ENCODE data around the gene TBC1D25.
A peak's percentile ranks its signal among the peaks of the same experiment; 100 is the strongest.
"Not testable (repeated sequence)": the region's sequence is repeated elsewhere in the genome, so short reads cannot be mapped to it uniquely, and the experiment has no call there.

TBC1D25 gene

DNA sequence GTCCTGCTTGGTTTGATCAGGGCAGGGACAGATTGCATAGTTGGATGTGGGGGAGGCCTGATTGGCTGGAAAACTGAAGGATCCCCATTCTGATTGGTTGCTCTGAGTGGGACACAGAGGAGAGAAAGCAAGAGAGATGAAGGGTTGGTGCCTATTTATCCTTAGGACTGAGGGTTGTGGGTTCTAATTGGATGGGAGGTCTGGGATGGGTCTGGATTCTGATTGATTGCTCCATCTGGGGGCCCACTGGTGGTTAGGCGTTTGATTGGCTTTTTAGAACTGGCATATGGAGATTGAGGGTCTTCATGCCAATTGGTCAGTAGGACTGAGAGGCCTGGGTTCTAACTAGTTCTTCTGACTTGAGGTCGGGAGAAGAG lies 18.6 kb upstream of the TBC1D25 start:
- in situ Hi-C loops (cut with MboI; ENCODE audit: low sequenced_read_pairs): no loop called here
- Histone ChIP-seq H3K4me3 (peak overlapping the region; percentile 65), H3K9me3 (no peaks in the 10 kb centered on the region), H3K27me3 (ENCODE audit: low read depth) (no peaks in the 10 kb centered on the region), H3K4me1 (peaks cover 13% of the 10 kb centered on the region), H3K36me3 (replicated peaks) (peaks cover 32% of the 10 kb centered on the region)
- DNase-seq (ENCODE audit: low spot score in 2 of 2): peak in 1 of 2 experiments; percentile 39

DNA sequence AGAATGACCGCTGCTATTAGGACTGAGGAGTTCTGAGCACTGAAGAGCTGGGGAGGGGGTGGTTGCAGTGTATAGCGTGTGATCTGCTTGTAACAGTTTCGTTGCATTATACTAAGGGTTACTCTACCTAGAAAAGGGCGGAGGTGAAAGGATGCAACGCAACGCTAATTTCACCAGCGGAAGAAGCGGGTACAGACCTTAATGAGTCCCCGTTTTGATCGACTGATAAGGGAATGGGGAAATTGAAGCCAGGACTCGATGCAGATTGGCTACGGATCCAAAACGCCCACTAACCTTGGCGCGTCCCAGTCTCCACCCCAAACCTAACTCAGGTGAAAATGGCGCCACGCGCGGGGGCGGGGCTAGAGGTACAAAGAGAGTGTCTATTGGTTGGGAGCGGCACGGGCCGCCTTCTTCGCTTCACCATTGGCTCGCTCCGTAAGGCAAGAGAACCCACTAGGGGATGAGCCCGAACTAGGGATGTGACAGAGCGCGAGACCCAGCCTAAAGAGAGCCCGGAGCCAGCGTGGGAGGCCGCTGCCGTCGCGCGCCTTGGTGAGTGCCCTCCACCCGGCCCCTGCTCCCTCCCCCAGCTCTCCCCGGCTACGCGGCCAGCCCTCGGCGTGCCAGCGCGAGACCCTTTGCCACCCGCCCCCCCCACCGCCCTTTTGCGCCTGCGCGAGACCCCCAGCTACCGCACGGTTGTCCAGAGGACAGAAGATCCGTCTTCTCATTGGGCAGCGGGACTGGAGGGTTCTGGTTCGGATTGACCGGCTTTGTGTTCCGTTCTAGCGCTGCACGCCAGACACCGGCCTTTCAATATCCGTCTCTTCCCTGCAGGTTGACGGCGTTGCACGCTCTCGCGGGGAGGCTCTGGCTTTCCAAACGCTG lies 17.9 kb upstream of the TBC1D25 start, which contains the start of gene EBP:
Gene EBP, plus strand, starts transcription at position 456 of the 891 bp plus-strand sequence. CDS start 1,964 bp downstream, outside the sequence.
- in situ Hi-C loops (cut with MboI; ENCODE audit: low sequenced_read_pairs): no loop called here
- Histone ChIP-seq H3K4me1 (peaks cover 13% of the 10 kb centered on the region), H3K27me3 (ENCODE audit: low read depth) (no peaks in the 10 kb centered on the region), H3K36me3 (replicated peaks) (peaks cover 38% of the 10 kb centered on the region), H3K9me3 (no peaks in the 10 kb centered on the region), H3K4me3 (peak within 1 kb of the TSS; percentile 65)
- DNase-seq (ENCODE audit: low spot score in 2 of 2): peak; percentile 97 to 99

DNA sequence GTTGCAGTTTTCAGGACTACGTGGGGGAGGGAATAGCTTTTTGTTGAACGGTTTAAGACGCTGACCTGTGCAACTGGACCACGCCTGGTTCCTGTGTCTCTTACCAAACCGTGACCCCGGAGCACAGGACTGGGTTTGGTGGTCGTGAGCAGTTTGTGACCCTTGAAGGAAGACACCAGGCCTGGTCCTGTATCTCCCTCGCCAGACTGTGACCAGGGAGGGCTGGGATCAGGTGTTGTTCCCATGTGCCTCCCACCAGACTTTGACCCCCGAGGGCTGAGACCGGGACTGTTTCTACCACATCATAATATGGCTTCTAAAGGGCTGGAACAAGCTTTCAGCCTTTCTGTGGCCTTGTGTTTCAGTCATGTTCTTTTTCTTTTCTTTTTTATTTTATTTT lies 17.2 kb upstream of the TBC1D25 start:
- Histone ChIP-seq H3K36me3 (replicated peaks) (peaks cover 45% of the 10 kb centered on the region), H3K4me3 (peak overlapping the region; percentile 65), H3K9me3 (no peaks in the 10 kb centered on the region), H3K27me3 (ENCODE audit: low read depth) (no peaks in the 10 kb centered on the region), H3K4me1 (peaks cover 13% of the 10 kb centered on the region)
- DNase-seq (ENCODE audit: low spot score in 2 of 2): peak in 1 of 2 experiments; percentile 25
- in situ Hi-C loops (cut with MboI; ENCODE audit: low sequenced_read_pairs): no loop called here

DNA sequence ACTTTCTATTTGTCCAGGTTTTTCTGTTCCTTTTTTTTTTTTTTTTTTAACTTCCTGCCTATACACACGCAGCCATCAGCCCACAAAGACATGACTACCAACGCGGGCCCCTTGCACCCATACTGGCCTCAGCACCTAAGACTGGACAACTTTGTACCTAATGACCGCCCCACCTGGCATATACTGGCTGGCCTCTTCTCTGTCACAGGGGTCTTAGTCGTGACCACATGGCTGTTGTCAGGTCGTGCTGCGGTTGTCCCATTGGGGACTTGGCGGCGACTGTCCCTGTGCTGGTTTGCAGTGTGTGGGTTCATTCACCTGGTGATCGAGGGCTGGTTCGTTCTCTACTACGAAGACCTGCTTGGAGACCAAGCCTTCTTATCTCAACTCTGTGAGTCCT lies 15.8 kb upstream of the TBC1D25 start:
- Histone ChIP-seq H3K36me3 (replicated peaks) (peaks cover 59% of the 10 kb centered on the region), H3K9me3 (no peaks in the 10 kb centered on the region), H3K4me1 (peaks cover 13% of the 10 kb centered on the region), H3K27me3 (ENCODE audit: low read depth) (no peaks in the 10 kb centered on the region), H3K4me3 (no peak overlapping the region)
- DNase-seq (ENCODE audit: low spot score in 2 of 2): no peak
- in situ Hi-C loops (cut with MboI; ENCODE audit: low sequenced_read_pairs): no loop called here

DNA sequence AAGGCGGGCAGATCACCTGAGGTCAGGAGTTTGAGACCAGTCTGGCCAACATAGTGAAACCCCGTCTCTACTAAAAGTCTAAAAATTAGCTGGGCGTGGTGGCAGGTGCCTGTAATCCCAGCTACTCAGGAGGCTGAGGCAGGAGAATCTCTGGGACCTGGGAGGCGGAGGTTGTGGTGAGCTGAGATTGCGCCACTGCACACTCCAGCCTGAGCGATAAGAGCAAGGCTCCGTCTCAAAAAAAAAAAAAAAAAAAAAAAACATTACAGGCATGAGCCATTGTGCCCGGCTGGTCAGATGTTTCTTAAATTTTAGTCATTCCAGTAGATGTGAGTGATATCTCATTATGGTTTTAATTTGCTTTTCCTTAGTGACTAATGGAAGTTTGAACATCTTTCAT lies 13.7 kb upstream of the TBC1D25 start:
- Histone ChIP-seq H3K36me3 (replicated peaks) (peaks cover 67% of the 10 kb centered on the region), H3K4me1 (peaks cover 12% of the 10 kb centered on the region)
- H3K27me3 ChIP-seq (ENCODE audit: low read depth); H3K4me3 ChIP-seq; H3K9me3 ChIP-seq; in situ Hi-C loops (cut with MboI; ENCODE audit: low sequenced_read_pairs); DNase-seq (ENCODE audit: low spot score in 2 of 2): not testable (repeated sequence)

DNA sequence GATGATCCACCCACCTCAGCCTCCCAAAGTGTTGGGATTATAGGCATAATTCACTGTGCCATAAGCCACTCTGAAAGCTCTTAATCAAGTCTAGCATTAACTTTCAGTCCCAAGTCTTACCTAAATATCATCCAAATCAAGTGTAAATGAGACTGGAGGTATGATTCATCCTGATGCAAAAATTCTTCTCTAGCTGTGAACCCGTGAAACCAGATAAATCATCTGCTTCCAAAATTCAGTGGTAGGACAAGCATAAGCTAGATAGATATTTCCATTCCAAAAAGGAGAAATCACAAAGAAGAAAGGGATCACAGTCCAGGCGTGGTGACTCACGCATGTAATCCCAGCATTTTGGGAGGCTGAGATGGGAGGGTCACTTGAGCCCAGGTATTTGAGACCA lies 8.8 kb upstream of the TBC1D25 start:
- in situ Hi-C loops (cut with MboI; ENCODE audit: low sequenced_read_pairs): no loop called here
- Histone ChIP-seq H3K27me3 (ENCODE audit: low read depth) (no peaks in the 10 kb centered on the region), H3K36me3 (replicated peaks) (peaks cover 37% of the 10 kb centered on the region), H3K4me3 (no peak overlapping the region), H3K9me3 (no peaks in the 10 kb centered on the region), H3K4me1 (no peaks in the 10 kb centered on the region)
- no peak for DNase-seq (ENCODE audit: low spot score in 2 of 2)

DNA sequence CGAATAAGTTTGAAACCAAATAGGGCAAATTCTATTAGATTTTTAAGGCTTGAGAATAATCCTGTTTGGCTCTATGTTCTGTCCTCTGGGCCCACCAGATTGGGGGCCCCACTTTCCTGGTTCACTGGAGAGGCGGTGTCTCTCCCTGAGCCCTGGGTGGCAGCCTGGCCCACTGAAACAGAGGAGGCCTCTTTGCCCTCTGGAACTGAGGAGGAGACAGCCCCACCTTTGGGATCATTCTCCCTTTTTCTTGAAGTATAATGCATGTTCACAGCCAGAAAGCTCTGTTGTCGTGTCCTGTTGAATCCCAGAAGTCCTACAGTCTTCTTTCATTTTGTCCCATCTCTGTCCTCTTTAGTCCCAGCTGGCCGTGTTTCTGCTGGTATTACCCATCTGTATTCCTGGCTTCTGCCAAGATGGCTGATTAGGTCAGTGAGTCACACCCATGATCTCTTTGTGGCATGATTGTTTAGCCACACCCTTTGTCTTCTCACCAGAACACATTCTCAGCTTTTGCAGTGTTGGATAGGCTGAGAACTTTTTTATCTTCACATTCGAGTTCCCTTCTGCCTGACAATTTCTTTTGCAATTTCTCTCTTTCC lies 8.1 kb upstream of the TBC1D25 start:
- no peaks in the 10 kb centered on the region for H3K9me3 ChIP-seq
- peaks cover 30% of the 10 kb centered on the region for H3K36me3 ChIP-seq (replicated peaks)
- in situ Hi-C loops (cut with MboI; ENCODE audit: low sequenced_read_pairs): no loop called here
- no peaks in the 10 kb centered on the region for H3K27me3 ChIP-seq (ENCODE audit: low read depth)
- no peaks in the 10 kb centered on the region for H3K4me1 ChIP-seq
- H3K4me3 ChIP-seq: no peak overlapping the region
- no peak for DNase-seq (ENCODE audit: low spot score in 2 of 2)

DNA sequence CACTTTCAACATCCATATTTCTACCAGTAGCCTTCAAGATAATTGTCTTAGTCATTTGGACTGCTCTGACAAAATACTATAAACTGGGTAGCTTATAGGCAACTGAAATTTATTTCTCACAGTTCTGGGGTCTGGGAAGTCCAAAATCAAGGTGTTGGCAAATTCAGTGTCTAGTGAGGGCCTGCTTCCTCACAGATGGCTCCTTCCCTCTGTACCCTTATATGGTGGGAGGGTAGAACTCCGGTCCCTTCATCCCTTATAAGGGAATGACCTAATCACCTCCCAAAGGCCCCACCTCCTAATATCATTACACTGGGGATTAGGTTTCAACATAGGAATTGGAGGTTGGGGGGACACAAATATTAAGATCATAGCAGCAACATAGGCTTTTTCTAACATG lies 7.4 kb upstream of the TBC1D25 start:
- peaks cover 23% of the 10 kb centered on the region for H3K36me3 ChIP-seq (replicated peaks)
- in situ Hi-C loops (cut with MboI; ENCODE audit: low sequenced_read_pairs): no loop called here

DNA sequence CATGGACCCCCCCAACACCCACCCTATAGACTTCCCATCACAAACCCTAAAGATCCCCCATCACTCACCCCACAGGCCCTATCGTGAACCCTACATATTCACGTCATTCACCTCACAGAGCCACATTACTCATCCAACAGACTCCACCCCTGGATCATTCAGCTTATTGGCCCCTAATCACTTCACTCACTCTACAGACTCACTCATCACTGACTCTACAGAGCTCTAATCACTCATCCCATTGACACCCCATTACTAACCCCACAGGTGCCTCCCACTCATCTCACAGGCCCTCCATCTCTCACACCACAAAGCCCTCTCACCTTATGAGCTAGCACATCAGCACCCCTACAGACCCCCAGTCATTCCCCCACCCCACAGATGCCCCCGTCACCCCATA lies 6.3 kb upstream of the TBC1D25 start:
- Histone ChIP-seq H3K27me3 (ENCODE audit: low read depth) (no peaks in the 10 kb centered on the region), H3K36me3 (replicated peaks) (peaks cover 13% of the 10 kb centered on the region), H3K9me3 (no peaks in the 10 kb centered on the region), H3K4me1 (no peaks in the 10 kb centered on the region), H3K4me3 (no peak overlapping the region)
- in situ Hi-C loops (cut with MboI; ENCODE audit: low sequenced_read_pairs): no loop called here
- DNase-seq (ENCODE audit: low spot score in 2 of 2): no peak

More for the DNA sequence above, 7.4 kb upstream of the TBC1D25 start:
- no peaks in the 10 kb centered on the region for H3K27me3 ChIP-seq (ENCODE audit: low read depth)
- DNase-seq (ENCODE audit: low spot score in 2 of 2): no peak
- H3K4me1 ChIP-seq: no peaks in the 10 kb centered on the region
- H3K9me3 ChIP-seq: no peaks in the 10 kb centered on the region
- H3K4me3 ChIP-seq: no peak overlapping the region

DNA sequence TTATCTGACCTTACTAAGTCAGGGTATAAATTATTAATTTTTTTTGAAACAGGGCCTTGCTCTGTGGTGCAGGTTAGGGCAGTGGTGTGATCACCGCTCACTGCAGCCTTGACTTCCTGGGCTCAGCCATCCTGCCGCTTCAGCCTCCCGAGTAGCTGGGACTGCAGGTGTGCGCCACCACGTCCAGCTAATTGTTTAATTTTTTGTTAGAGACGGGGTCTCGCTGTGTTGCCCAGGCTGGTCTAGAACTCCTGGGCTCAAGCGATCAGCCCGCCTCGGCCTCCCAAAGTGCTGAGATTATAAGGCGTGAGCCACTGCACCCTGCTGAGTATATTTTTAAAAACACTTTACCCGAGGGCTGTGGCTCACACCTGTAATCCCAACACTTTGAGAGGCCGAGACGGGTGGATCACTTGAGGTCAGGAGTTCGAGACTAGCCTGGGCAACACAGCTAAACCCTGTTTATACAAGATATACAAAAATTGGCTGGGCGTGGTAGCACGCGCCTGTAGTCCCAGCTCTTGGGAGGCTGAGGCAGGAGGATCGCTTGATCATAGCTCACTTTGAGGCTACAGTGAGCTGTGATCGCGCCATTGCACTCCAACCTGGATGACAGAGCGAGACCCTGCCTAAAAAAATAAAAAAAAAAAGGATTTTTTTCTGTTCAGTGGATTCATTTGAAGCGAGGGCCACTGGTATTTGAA lies 721 bp upstream of the TBC1D25 start:
- in situ Hi-C loops (cut with MboI; ENCODE audit: low sequenced_read_pairs): no loop called here
- Histone ChIP-seq H3K4me3 (peak overlapping the region; percentile 79), H3K27me3 (ENCODE audit: low read depth) (no peaks in the 10 kb centered on the region), H3K4me1 (peaks cover 7% of the 10 kb centered on the region), H3K36me3 (replicated peaks) (peaks cover 4% of the 10 kb centered on the region), H3K9me3 (no peaks in the 10 kb centered on the region)
- no peak for DNase-seq (ENCODE audit: low spot score in 2 of 2)

DNA sequence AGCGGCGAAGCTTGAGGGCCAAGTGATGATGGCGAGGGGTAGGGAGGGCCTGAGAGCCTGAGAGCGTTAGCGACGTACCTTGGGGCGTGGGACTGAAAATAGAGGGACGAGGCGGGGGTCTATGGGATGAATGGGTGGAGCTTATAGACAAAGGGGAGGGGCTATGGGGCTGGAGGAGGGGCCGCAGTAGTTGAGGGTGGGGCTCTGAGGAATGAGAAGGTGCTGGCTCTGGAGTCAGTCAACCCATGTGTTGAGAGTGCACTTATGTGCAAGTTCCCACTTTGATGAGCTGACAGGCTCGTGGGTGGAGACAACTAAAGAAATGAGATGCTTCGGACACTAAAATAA lies 488 bp downstream of the TBC1D25 start:
- H3K4me3 ChIP-seq: peak overlapping the region; percentile 79
- no peaks in the 10 kb centered on the region for H3K27me3 ChIP-seq (ENCODE audit: low read depth)
- in situ Hi-C loops (cut with MboI; ENCODE audit: low sequenced_read_pairs): no loop called here
- DNase-seq (ENCODE audit: low spot score in 2 of 2): no peak
- H3K9me3 ChIP-seq: no peaks in the 10 kb centered on the region
- peaks cover 7% of the 10 kb centered on the region for H3K4me1 ChIP-seq
- peaks cover 11% of the 10 kb centered on the region for H3K36me3 ChIP-seq (replicated peaks)

DNA sequence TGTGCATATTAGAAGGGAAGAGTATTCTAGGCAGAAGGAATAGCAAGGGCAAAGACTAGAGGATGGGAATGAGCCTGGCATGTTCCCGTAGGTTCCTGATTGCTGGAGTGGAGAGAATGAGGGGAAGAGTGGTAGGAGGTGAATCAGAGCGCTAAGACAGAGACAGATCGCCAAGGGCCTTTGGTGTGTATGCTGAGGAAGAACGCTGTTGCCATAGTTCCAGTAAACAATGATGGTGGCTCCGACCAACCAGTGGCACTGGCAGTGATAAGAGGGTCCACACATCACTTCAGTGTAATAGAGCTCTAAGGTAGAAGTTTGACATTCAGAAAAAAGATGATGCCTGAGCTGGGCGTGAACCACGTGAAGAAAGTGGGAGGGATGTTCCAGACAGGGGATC lies 966 bp downstream of the TBC1D25 start:
- Histone ChIP-seq H3K4me1 (peaks cover 7% of the 10 kb centered on the region), H3K4me3 (peak overlapping the region; percentile 79), H3K27me3 (ENCODE audit: low read depth) (no peaks in the 10 kb centered on the region), H3K9me3 (no peaks in the 10 kb centered on the region), H3K36me3 (replicated peaks) (peaks cover 15% of the 10 kb centered on the region)
- in situ Hi-C loops (cut with MboI; ENCODE audit: low sequenced_read_pairs): no loop called here
- no peak for DNase-seq (ENCODE audit: low spot score in 2 of 2)

DNA sequence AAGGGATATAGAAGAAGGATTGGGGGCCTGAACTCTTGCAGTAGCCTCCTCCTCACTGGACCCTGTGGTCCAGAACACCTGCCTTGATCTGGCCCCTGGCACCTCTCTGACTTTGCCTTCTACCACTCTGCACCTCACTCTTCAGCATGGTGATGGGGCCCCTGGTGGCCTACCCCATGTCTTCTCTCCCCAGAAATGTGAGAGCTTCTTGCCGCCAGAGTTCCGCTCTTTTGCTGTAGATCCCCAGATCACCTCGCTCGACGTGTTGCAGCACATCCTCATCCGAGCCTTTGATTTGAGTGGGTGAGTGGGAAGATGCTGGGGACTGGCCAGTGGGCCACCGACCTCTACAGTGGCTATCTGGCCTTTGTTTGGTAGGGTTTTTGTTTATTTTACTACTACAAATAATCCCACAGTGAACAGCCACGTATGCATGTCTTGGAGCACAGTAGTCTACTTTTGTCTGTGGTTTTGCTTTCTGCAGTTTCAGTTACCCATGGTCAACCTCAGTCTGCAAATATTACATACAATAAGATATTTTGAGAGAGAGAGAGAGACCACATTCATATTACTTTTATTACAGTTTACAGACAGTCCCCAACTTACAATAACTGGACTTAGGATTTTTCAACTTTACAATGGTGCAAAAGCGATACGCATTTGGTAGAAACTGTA lies 1.8 kb downstream of the TBC1D25 start:
- no peaks in the 10 kb centered on the region for H3K9me3 ChIP-seq
- no peak overlapping the region for H3K4me3 ChIP-seq
- H3K36me3 ChIP-seq (replicated peaks): peaks cover 19% of the 10 kb centered on the region
- DNase-seq (ENCODE audit: low spot score in 2 of 2): no peak
- peaks cover 7% of the 10 kb centered on the region for H3K4me1 ChIP-seq
- no peaks in the 10 kb centered on the region for H3K27me3 ChIP-seq (ENCODE audit: low read depth)
- in situ Hi-C loops (cut with MboI; ENCODE audit: low sequenced_read_pairs): no loop called here

All from HAP-1 (cell line).